Gastroesophageal sphincter (tissue), 4 donors: ENCODE results near the gene HSPBP1. TPM values are rescaled to one million over a fixed set of nuclear protein-coding genes. Genes with fewer than 3 reads are reported as not detected.

Source experiments
- ATAC-seq: fragments of 150-250 bp; one replicate; pipeline ENCODE4 v1.9.1; 2016; ENCODE audit warnings: mild to moderate bottlenecking, moderate library complexity
- H3K27ac ChIP-seq, 4 donors: fragments of 200-600 bp; sonication (generic) in 3 of 4; 1 replicate in 3 of 4; 2 replicates in 1 of 4; pipeline ENCODE4 v1.5.1; 2016 to 2019
- H3K27me3 ChIP-seq: fragments of 200-600 bp; sonication (generic); one replicate; pipeline ENCODE4 v1.5.1; 2019
- H3K36me3 ChIP-seq, 2 donors: fragments of 200-600 bp; sonication (generic); one replicate each; pipeline ENCODE4 v1.5.1; 2019; ENCODE audit warnings: control low read depth in 1 of 2
- H3K4me1 ChIP-seq, 3 donors: fragments of 200-600 bp; sonication (generic); 1 replicate in 2 of 3; 2 replicates in 1 of 3; pipeline ENCODE4 v1.5.1; 2016 to 2019; ENCODE audit warnings: control low read depth in 2 of 3
- H3K4me3 ChIP-seq, 2 donors: fragments of 200-600 bp; sonication (generic); one replicate each; pipeline ENCODE4 v1.5.1; 2019; ENCODE audit warnings: mild to moderate bottlenecking in 1 of 2, moderate library complexity in 1 of 2
- H3K9me3 ChIP-seq, 3 donors: fragments of 200-600 bp; sonication (generic); one replicate each; pipeline ENCODE4 v1.5.1; 2017 to 2019; ENCODE audit warnings: control low read depth in 2 of 3
- CTCF ChIP-seq, 4 experiments: fragments of 200-600 bp in 2 of 4; fragments of 450-650 bp in 2 of 4; sonication (generic) in 1 of 4; IDR thresholded peaks; one replicate each; pipeline ENCODE4 v1.5.1; 2017 to 2019; ENCODE audit warnings: antibody characterized with exemption in 4 of 4, mild to moderate bottlenecking in 2 of 4, moderate library complexity in 2 of 4
- EP300 ChIP-seq: sonication (generic); formaldehyde crosslinking; IDR thresholded peaks from one replicate; pipeline ENCODE4 v1.6.1; 2017; ENCODE audit warnings: antibody characterized with exemption, mild to moderate bottlenecking
- POLR2A ChIP-seq, 2 donors: fragments of 450-650 bp; IDR thresholded peaks; one replicate each; pipeline ENCODE4 v1.6.1; 2017; ENCODE audit warnings: antibody characterized with exemption in 2 of 2, mild to moderate bottlenecking in 2 of 2, moderate library complexity in 1 of 2
- POLR2AphosphoS5 ChIP-seq: sonication (generic); formaldehyde crosslinking; IDR thresholded peaks from one replicate; pipeline ENCODE4 v1.6.1; 2017; ENCODE audit warnings: antibody characterized with exemption
- WGBS, 2 donors: methylation state at CpG; one replicate each; pipeline ENCODE4 v1.1.5; 2018; ENCODE audit warnings: low coverage in 1 of 2; 5-methylcytosine and 5-hydroxymethylcytosine counted together
- total RNA-seq, 4 donors: library from RNA; depleted of rRNA; stranded (reverse); fragments of >200 nt; gene quantifications; one replicate each; pipeline ENCODE4 v1.1.0, GENCODE V29; 2016

HSPBP1 gene
- total RNA-seq, 4 donors from 2014 or later: 20.9 to 37.1 (median 26.5) TPM

DNA sequence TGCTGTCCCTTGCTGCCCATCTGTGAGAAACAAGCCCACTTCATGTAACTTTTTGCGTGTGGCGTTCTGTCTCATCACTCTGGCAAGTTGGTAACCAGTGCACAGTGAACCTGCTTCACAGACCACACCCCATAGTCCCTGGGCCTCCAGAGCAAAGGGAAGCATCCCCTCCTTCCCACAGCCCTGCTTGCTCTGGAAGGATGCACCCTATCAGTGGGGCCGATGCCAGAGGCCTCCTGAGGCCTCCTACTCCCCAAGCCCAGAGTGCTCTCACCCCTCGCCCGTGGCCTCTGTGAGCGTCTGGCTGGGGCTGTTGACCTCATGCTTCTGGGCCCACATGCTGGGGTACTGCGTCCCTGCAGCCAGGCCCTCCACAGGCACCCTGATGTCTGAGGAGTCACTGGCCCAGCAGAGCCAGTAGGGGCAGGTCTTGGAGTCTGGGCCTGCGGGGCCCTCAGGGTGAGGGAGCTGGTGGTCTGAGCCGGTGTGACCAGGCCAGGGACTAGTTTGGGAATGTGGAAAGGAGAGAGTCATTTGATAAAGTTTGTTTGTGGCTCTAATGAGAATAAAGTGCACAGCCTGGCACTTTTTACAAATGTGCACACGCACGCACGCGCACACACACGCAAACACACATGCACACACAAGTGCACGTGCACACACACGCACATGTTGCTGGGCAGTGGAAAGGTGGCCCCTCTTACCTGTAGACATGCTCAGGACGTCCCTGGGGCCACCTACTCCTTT lies 56.4 kb downstream of the HSPBP1 start:
- peaks cover 0 to 7% (median 0%) of the 10 kb centered on the region in 3 donors for H3K4me1 ChIP-seq
- TF ChIP-seq POLR2AphosphoS5 (no peak), CTCF (IDR thresholded peaks at IDR 0.05) (no peak), POLR2A (IDR thresholded peaks at IDR 0.05) (no peak), EP300 (no peak)
- ATAC-seq: no peak
- peaks cover 0 to 24% of the 10 kb centered on the region in 2 donors for H3K36me3 ChIP-seq
- 80 to 88% methylated on average over 6 to 10 of the region's 17 CpGs for WGBS, 2 donors
- peaks cover 0 to 10% (median 0%) of the 10 kb centered on the region in 3 donors for H3K9me3 ChIP-seq
- no peak overlapping the region for H3K4me3 ChIP-seq
- no peak overlapping the region for H3K27ac ChIP-seq
- no peaks in the 10 kb centered on the region for H3K27me3 ChIP-seq

- peaks cover 20% of the 10 kb centered on the region for H3K27me3 ChIP-seq
Measured at GRCh38 chr19:55220525-55220924, 59.4 kb downstream of the HSPBP1 start.

GRCh38 chr19:55216461-55217198 lies 63.3 kb downstream of the HSPBP1 start:
- Histone ChIP-seq H3K4me3 (peak overlapping the region in 1 of 2 donors; percentile 44), H3K4me1 (peaks cover 0 to 13% (median 10%) of the 10 kb centered on the region in 3 donors), H3K36me3 (no peaks in the 10 kb centered on the region), H3K27ac (peak overlapping the region in 3 of 4 donors; percentile 51 to 57 (median 56)), H3K9me3 (peaks cover 0 to 28% (median 0%) of the 10 kb centered on the region in 3 donors), H3K27me3 (peaks cover 59% of the 10 kb centered on the region)
- ATAC-seq: peak; percentile 91
- 1 to 23% methylated on average over 4 to 10 of the region's 36 CpGs for WGBS, 2 donors
- TF ChIP-seq CTCF (IDR thresholded peaks at IDR 0.05) (no peak), POLR2AphosphoS5 (peak; percentile 37), EP300 (no peak)

More at GRCh38 chr19:55220525-55220924, 59.4 kb downstream of the HSPBP1 start:
- peaks cover 0 to 13% (median 10%) of the 10 kb centered on the region in 3 donors for H3K4me1 ChIP-seq
- 62 to 86% methylated on average over 2 to 5 of the region's 9 CpGs for WGBS, 2 donors
- H3K4me3 ChIP-seq: no peak overlapping the region
- ATAC-seq: no peak
- TF ChIP-seq CTCF (IDR thresholded peaks at IDR 0.05): no peak
- no peak for TF ChIP-seq EP300
- no peak for TF ChIP-seq POLR2A (IDR thresholded peaks at IDR 0.05)
- no peak for TF ChIP-seq POLR2AphosphoS5
- H3K27ac ChIP-seq: no peak overlapping the region
- H3K9me3 ChIP-seq: peaks cover 0 to 10% (median 0%) of the 10 kb centered on the region in 3 donors
- H3K36me3 ChIP-seq: no peaks in the 10 kb centered on the region

DNA sequence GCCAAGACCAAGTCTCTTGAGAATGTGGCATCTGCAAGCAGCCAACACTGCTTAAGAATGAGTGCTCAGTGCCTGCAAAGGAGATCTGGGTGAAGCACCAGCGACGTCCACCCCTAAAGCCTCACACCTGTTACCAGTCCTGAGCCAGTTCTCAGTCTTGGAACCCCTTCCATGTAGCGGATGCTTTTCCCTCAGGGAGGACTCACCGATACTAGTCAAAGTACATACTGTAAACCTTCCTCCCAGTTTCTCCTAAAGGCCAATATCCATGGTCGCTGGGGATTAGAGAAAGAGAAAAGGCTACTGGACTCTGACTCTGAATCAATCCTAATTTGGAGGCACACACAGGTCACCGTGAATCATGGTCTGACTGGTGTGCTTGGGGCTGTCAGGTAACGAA lies 66.4 kb downstream of the HSPBP1 start:
- Histone ChIP-seq H3K9me3 (peaks cover 0 to 17% (median 0%) of the 10 kb centered on the region in 3 donors), H3K4me3 (no peak overlapping the region), H3K27ac (no peak overlapping the region), H3K27me3 (peaks cover 65% of the 10 kb centered on the region), H3K4me1 (peaks cover 0 to 13% (median 10%) of the 10 kb centered on the region in 3 donors), H3K36me3 (no peaks in the 10 kb centered on the region)
- WGBS, 2 donors: 58 to 78% methylated on average over 5 to 6 of the region's 7 CpGs
- TF ChIP-seq CTCF (IDR thresholded peaks at IDR 0.05) (no peak), EP300 (no peak), POLR2AphosphoS5 (no peak), POLR2A (IDR thresholded peaks at IDR 0.05) (no peak)
- ATAC-seq: no peak
